ENCODE results near the gene LDLRAD3.

The LDLRAD3 gene

DNA sequence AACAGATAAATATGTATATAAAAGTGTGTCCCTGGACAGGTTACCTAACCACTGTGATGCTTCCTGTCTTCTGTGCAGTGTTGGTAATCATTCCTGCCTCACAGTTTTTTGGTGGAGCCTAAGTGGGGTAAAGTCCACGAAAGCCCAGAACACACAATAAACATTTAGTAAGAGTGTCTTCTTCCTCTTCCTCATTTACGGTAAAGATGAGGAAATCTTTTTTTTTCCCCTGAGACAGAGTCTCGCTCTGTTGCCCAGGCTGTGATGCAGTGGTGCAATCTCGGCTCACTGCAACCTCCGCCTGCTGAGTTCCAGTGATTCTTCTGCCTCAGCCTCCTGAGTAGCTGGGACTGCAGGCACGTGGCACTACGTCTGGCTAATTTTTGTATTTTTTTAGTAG lies 117.1 kb downstream of the LDLRAD3 start:
- no peaks in the 10 kb centered on the region for H3K4me1 ChIP-seq (ENCODE audit: low read length)

DNA sequence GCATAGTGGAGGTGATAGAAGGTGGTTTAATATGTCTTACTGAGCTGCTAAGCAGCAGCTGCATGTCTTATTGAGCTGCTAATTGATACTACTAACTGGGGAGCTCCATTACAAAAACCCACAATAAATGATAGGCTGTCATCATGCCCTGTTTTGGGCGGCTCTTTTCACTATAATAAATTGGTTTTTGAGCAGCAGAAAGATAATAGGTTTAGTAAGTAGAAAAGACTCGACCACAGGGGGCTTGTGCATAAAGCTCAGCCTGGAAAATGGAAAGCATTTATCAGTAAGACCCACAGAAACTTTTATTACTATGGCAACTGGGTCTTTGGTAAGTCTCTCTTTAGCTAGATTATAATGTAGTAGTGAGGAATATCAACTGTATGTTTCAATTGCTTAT lies 117.6 kb downstream of the LDLRAD3 start:
- H4K20me1 ChIP-seq (ENCODE audit: insufficient read depth, low read length): no peaks in the 10 kb centered on the region
- H3K36me3 ChIP-seq (replicated peaks; ENCODE audit: low read depth, low read length): no peaks in the 10 kb centered on the region
- H3K4me1 ChIP-seq (ENCODE audit: low read length): no peaks in the 10 kb centered on the region
- H3K9me3 ChIP-seq (ENCODE audit: insufficient read depth, low read length): no peaks in the 10 kb centered on the region
- TF ChIP-seq, protein P1, sequence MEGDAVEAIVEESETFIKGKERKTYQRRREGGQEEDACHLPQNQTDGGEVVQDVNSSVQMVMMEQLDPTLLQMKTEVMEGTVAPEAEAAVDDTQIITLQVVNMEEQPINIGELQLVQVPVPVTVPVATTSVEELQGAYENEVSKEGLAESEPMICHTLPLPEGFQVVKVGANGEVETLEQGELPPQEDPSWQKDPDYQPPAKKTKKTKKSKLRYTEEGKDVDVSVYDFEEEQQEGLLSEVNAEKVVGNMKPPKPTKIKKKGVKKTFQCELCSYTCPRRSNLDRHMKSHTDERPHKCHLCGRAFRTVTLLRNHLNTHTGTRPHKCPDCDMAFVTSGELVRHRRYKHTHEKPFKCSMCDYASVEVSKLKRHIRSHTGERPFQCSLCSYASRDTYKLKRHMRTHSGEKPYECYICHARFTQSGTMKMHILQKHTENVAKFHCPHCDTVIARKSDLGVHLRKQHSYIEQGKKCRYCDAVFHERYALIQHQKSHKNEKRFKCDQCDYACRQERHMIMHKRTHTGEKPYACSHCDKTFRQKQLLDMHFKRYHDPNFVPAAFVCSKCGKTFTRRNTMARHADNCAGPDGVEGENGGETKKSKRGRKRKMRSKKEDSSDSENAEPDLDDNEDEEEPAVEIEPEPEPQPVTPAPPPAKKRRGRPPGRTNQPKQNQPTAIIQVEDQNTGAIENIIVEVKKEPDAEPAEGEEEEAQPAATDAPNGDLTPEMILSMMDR (IDR thresholded peaks at IDR 0.05; ENCODE audit: low read depth, low read length): no peak
- no peak for TF ChIP-seq EZH2phosphoT487 (IDR thresholded peaks at IDR 0.05; ENCODE audit: low read depth)
- peaks cover 34% of the 10 kb centered on the region; the same call in 1 of the 2 replicates for H3K27me3 ChIP-seq (ENCODE audit: low read depth, low read length)
- no peaks in the 10 kb centered on the region for H3K79me2 ChIP-seq (ENCODE audit: low read length)
- no peak overlapping the region for H3K9ac ChIP-seq (ENCODE audit: low read length)
- H3K4me3 ChIP-seq (ENCODE audit: low read length): no peak overlapping the region
- no peak overlapping the region for H3K4me2 ChIP-seq (ENCODE audit: low read length)
- no peak overlapping the region for H2AFZ ChIP-seq (ENCODE audit: low read depth, low read length)
- no peak overlapping the region for H3K27ac ChIP-seq (ENCODE audit: low read length)

More for the DNA sequence above, 117.1 kb downstream of the LDLRAD3 start:
- H3K4me2 ChIP-seq (ENCODE audit: low read length): no peak overlapping the region
- no peak overlapping the region for H3K27ac ChIP-seq (ENCODE audit: low read length)
- no peaks in the 10 kb centered on the region for H3K79me2 ChIP-seq (ENCODE audit: low read length)
- H3K27me3 ChIP-seq (ENCODE audit: low read depth, low read length): peaks cover 34% of the 10 kb centered on the region; the same call in 1 of the 2 replicates
- no peak for TF ChIP-seq EZH2phosphoT487 (IDR thresholded peaks at IDR 0.05; ENCODE audit: low read depth)
- TF ChIP-seq, protein P1 (IDR thresholded peaks at IDR 0.05; ENCODE audit: low read depth, low read length): no peak
- no peak overlapping the region for H3K4me3 ChIP-seq (ENCODE audit: low read length)
- H4K20me1 ChIP-seq (ENCODE audit: insufficient read depth, low read length): no peaks in the 10 kb centered on the region
- H3K9me3 ChIP-seq (ENCODE audit: insufficient read depth, low read length): no peaks in the 10 kb centered on the region
- no peak overlapping the region for H2AFZ ChIP-seq (ENCODE audit: low read depth, low read length)
- no peaks in the 10 kb centered on the region for H3K36me3 ChIP-seq (replicated peaks; ENCODE audit: low read depth, low read length)
- H3K9ac ChIP-seq (ENCODE audit: low read length): no peak overlapping the region

DNA sequence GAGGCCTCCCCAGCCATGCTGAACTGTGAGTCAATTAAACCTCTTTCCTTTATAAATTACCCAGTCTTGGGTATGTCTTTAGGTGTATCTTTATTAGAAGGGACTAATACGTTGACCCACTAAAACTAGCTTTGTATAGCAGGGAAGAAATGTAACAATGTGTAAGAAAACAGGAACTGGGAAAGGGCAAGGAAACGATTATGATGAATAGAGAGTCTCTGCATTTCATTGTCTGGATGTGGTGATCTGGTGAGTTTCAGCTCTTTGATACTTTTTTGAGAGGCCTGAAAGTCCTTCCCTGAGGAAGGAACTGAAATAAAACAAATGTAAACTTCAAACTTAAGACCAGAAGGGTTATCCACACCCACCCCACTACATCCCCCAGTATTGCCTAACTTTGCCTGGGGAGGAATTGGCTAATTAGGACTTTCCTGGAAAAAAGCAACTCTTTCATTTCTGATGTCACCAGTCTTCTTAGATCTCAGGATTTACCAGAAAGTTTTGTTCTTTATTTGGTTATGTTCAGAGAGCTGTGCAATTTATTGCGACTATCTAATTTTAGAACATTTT lies 119.0 kb downstream of the LDLRAD3 start:
- H3K9me3 ChIP-seq (ENCODE audit: insufficient read depth, low read length): no peaks in the 10 kb centered on the region
- no peaks in the 10 kb centered on the region for H3K79me2 ChIP-seq (ENCODE audit: low read length)
- H3K36me3 ChIP-seq (replicated peaks; ENCODE audit: low read depth, low read length): no peaks in the 10 kb centered on the region
- H3K4me1 ChIP-seq (ENCODE audit: low read length): no peaks in the 10 kb centered on the region
- no peaks in the 10 kb centered on the region for H4K20me1 ChIP-seq (ENCODE audit: insufficient read depth, low read length)
- H2AFZ ChIP-seq (ENCODE audit: low read depth, low read length): no peak overlapping the region
- no peak overlapping the region for H3K4me3 ChIP-seq (ENCODE audit: low read length)
- H3K4me2 ChIP-seq (ENCODE audit: low read length): no peak overlapping the region
- no peak overlapping the region for H3K27ac ChIP-seq (ENCODE audit: low read length)
- no peak overlapping the region for H3K9ac ChIP-seq (ENCODE audit: low read length)
- TF ChIP-seq EZH2phosphoT487 (IDR thresholded peaks at IDR 0.05; ENCODE audit: low read depth): no peak
- TF ChIP-seq, protein P1 (IDR thresholded peaks at IDR 0.05; ENCODE audit: low read depth, low read length): no peak
- H3K27me3 ChIP-seq (ENCODE audit: low read depth, low read length): peaks cover 30% of the 10 kb centered on the region; the same call in 1 of the 2 replicates

DNA sequence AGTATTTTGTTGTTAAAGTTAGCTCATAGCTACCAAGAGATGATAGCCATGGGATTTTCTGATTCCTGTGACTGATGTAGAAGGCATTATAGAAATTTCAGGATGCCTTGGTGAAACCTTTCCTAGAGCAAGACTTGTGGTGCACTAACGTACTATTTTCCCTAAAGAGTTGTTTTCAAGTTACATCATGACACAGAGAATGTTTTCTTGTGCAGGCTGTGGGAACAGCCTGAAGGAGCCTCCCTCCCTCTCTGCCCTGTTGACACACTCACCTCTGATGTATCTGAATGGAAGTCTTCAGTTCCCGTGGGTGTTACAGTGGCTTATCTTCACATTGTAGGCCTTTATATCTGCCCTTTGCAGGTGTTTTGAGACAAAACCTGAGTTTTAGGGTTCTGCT lies 121.6 kb downstream of the LDLRAD3 start:
- no peaks in the 10 kb centered on the region for H3K36me3 ChIP-seq (replicated peaks; ENCODE audit: low read depth, low read length)
- no peak overlapping the region for H3K27ac ChIP-seq (ENCODE audit: low read length)
- peaks cover 26% of the 10 kb centered on the region for H3K27me3 ChIP-seq (ENCODE audit: low read depth, low read length)
- no peaks in the 10 kb centered on the region for H3K9me3 ChIP-seq (ENCODE audit: insufficient read depth, low read length)
- no peak overlapping the region for H3K4me3 ChIP-seq (ENCODE audit: low read length)
- no peaks in the 10 kb centered on the region for H3K4me1 ChIP-seq (ENCODE audit: low read length)
- H2AFZ ChIP-seq (ENCODE audit: low read depth, low read length): no peak overlapping the region
- H4K20me1 ChIP-seq (ENCODE audit: insufficient read depth, low read length): no peaks in the 10 kb centered on the region
- H3K79me2 ChIP-seq (ENCODE audit: low read length): no peaks in the 10 kb centered on the region
- TF ChIP-seq, protein P1 (IDR thresholded peaks at IDR 0.05; ENCODE audit: low read depth, low read length): no peak
- no peak for TF ChIP-seq EZH2phosphoT487 (IDR thresholded peaks at IDR 0.05; ENCODE audit: low read depth)
- H3K9ac ChIP-seq (ENCODE audit: low read length): no peak overlapping the region
- no peak overlapping the region for H3K4me2 ChIP-seq (ENCODE audit: low read length)
